ENCODE measurements around the gene SLPI. TPM values are rescaled to one million over a fixed set of nuclear protein-coding genes. Genes with fewer than 3 reads are reported as not detected.

The SLPI gene
- total RNA-seq, 2 experiments from 2014 or later = not detected

Other genes with a start within 250 kb of the SLPI start
- gene KCNS1, start 153.4 kb downstream of the SLPI start, total RNA-seq = under 1 TPM; 0.34 to 0.45 TPM
- gene WFDC5, start 139.4 kb downstream of the SLPI start, total RNA-seq = not detected
- gene WFDC12, start 130.1 kb downstream of the SLPI start, total RNA-seq = not detected
- not detected for gene PI3, start 79.7 kb downstream of the SLPI start, total RNA-seq
- gene SEMG1, start 47.5 kb downstream of the SLPI start, total RNA-seq = not detected
- not detected for gene SEMG2, start 33.2 kb downstream of the SLPI start, total RNA-seq
- gene RBPJL, start 52.3 kb upstream of the SLPI start, total RNA-seq = not detected
- under 1 TPM; 0.70 to 0.95 TPM for gene MATN4, start 53.7 kb upstream of the SLPI start, total RNA-seq
- 10 to 100 TPM; 67.8 to 69.8 TPM for gene SDC4, start 93.9 kb upstream of the SLPI start, total RNA-seq
- 10 to 100 TPM; 19.9 to 24.8 TPM for gene SYS1, start 108.6 kb upstream of the SLPI start, total RNA-seq
- gene TP53TG5, start 123.8 kb upstream of the SLPI start, total RNA-seq = under 1 TPM; 0.24 to 0.55 TPM
- 10 to 100 TPM; 21.6 to 22.6 TPM for gene DBNDD2, start 153.7 kb upstream of the SLPI start, total RNA-seq
- gene PIGT, start 161.6 kb upstream of the SLPI start, total RNA-seq = 10 to 100 TPM; 41.5 to 44.4 TPM
- gene WFDC2, start 215.2 kb upstream of the SLPI start, total RNA-seq = under 1 TPM; 0.38 to 0.92 TPM